Common myeloid progenitor, CD34-positive (primary cell): ENCODE measurements around the gene BAZ2A.

Experiments
- CTCF ChIA-PET: fragments of 350-600 bp; sonication (Branson Sonifier 250); formaldehyde crosslinking; loops from one replicate; lab custom pipeline; 2021; ENCODE audit warnings: antibody characterized with exemption; lab: Charles Lee
- POLR2A ChIA-PET: fragments of 350-600 bp; sonication (Branson Sonifier 250); formaldehyde crosslinking; loops from one replicate; lab custom pipeline; 2021; ENCODE audit warnings: antibody characterized with exemption; lab: Charles Lee
- DNase-seq, 3 donors: peaks; one replicate each; pipeline versions ENCODE4 v3.0.0 to v3.0.0-alpha.2; 2013
- H3K27ac ChIP-seq, 2 experiments: 1 replicate in 1 of 2; 2 replicates in 1 of 2; pipeline ENCODE4 v1.7.0; 2013; ENCODE audit warnings: inconsistent platforms in 2 of 2, low read length in 2 of 2, mild to moderate bottlenecking in 2 of 2, low read depth in 1 of 2, moderate library complexity in 1 of 2; ENCODE audit not compliant: severe bottlenecking in 2 of 2, insufficient read depth in 1 of 2, poor library complexity in 1 of 2
- H3K27me3 ChIP-seq, 5 experiments: replicated peaks in 2 of 5; 1 replicate in 3 of 5; 2 replicates in 2 of 5; pipeline versions ENCODE4 v1.6.1 to v1.7.0; 2013; ENCODE audit warnings: low read length in 4 of 5, mild to moderate bottlenecking in 2 of 5, moderate library complexity in 2 of 5, inconsistent platforms in 1 of 5; ENCODE audit not compliant: insufficient read depth in 5 of 5, control insufficient read depth in 4 of 5
- H3K36me3 ChIP-seq, 4 experiments: 1 replicate in 2 of 4; 2 replicates in 2 of 4; pipeline versions ENCODE4 v1.6.1 to v1.7.0; 2013; ENCODE audit warnings: low read length in 3 of 4, control low read depth in 1 of 4, mild to moderate bottlenecking in 1 of 4; ENCODE audit not compliant: control insufficient read depth in 4 of 4, insufficient read depth in 4 of 4
- H3K4me1 ChIP-seq, 4 experiments: 1 replicate in 3 of 4; 2 replicates in 1 of 4; pipeline versions ENCODE4 v1.6.1 to v1.7.1; 2013; ENCODE audit warnings: low read length in 3 of 4, mild to moderate bottlenecking in 3 of 4, control low read depth in 1 of 4, inconsistent platforms in 1 of 4, moderate library complexity in 1 of 4; ENCODE audit not compliant: control insufficient read depth in 4 of 4, insufficient read depth in 4 of 4; ENCODE audit errors: control extremely low read depth in 1 of 4
- H3K4me3 ChIP-seq, 7 experiments: 1 replicate in 4 of 7; 2 replicates in 3 of 7; pipeline versions ENCODE4 v1.5.1 to v1.7.0; 2013; ENCODE audit warnings: mild to moderate bottlenecking in 7 of 7, low read length in 6 of 7, moderate library complexity in 6 of 7, inconsistent platforms in 2 of 7, low read depth in 2 of 7, control low read depth in 1 of 7; ENCODE audit not compliant: insufficient read depth in 4 of 7, control insufficient read depth in 1 of 7; ENCODE audit errors: extremely low read depth in 1 of 7
- H3K9me3 ChIP-seq, 5 experiments: 1 replicate in 4 of 5; 2 replicates in 1 of 5; pipeline versions ENCODE4 v1.6.1 to v1.7.1; 2013; ENCODE audit warnings: low read length in 4 of 5, mild to moderate bottlenecking in 2 of 5, inconsistent platforms in 1 of 5, low read depth in 1 of 5, moderate library complexity in 1 of 5; ENCODE audit not compliant: control insufficient read depth in 4 of 5, insufficient read depth in 2 of 5; ENCODE audit errors: control extremely low read depth in 1 of 5
- WGBS: methylation state at CpG from one replicate; pipeline ENCODE4 v1.1.5; 2013; ENCODE audit not compliant: insufficient coverage; 5-methylcytosine and 5-hydroxymethylcytosine counted together

BAZ2A gene

GRCh38 chr12:56546680-56547079 is 83.4 kb downstream of the BAZ2A start:
- ChIA-PET POLR2A (no interaction called here), CTCF (no interaction called here)
- H3K4me3 ChIP-seq, result no peak overlapping the region
- H3K4me1 ChIP-seq, result no peaks in the 10 kb centered on the region
- no peaks in the 10 kb centered on the region for H3K9me3 ChIP-seq
- DNase-seq, result peak in 1 of 3 donors; percentile 5
- no peaks in the 10 kb centered on the region for H3K36me3 ChIP-seq
- no peaks in the 10 kb centered on the region for H3K27me3 ChIP-seq
- H3K27ac ChIP-seq, result no peak overlapping the region
- 100% methylated on average over 2 of the region's 5 CpGs for WGBS
